Ovary (tissue), 9 donors: ENCODE measurements around the gene APBA1. TPM values are rescaled to one million over a fixed set of nuclear protein-coding genes. Genes with fewer than 3 reads are reported as not detected.

Experiments used
- DNase-seq, 5 donors: peaks; one replicate each; pipeline ENCODE4 v3.0.0-alpha.2; 2019 to 2020
- H3K27ac ChIP-seq, 2 donors: fragments of 200-600 bp; one replicate each; pipeline versions ENCODE4 v1.5.1 to v1.8.0; 2019 to 2022
- H3K27me3 ChIP-seq: fragments of 200-600 bp; one replicate; pipeline ENCODE4 v1.8.0; 2022
- H3K36me3 ChIP-seq: fragments of 200-600 bp; sonication (generic); one replicate; pipeline ENCODE4 v1.5.1; 2019
- H3K4me1 ChIP-seq: one replicate; pipeline ENCODE4 v1.8.1; 2013; ENCODE audit warnings: mild to moderate bottlenecking, moderate library complexity; ENCODE audit not compliant: insufficient read depth
- H3K4me3 ChIP-seq: fragments of 200-600 bp; sonication (generic); one replicate; pipeline ENCODE4 v1.5.1; 2017
- H3K9me3 ChIP-seq, 2 donors: fragments of 200-600 bp in 1 of 2; sonication (generic) in 1 of 2; one replicate each; pipeline versions ENCODE4 v1.5.1 to v1.8.1; 2013 to 2019; ENCODE audit warnings: mild to moderate bottlenecking in 1 of 2, moderate library complexity in 1 of 2
- CTCF ChIP-seq, 3 donors: fragments of 450-650 bp in 2 of 3; fragments of 200-600 bp in 1 of 3; IDR thresholded peaks; one replicate each; pipeline versions ENCODE4 v1.5.1 to v1.8.0; 2016 to 2022; ENCODE audit warnings: antibody characterized with exemption in 3 of 3, mild to moderate bottlenecking in 1 of 3
- EP300 ChIP-seq: sonication (generic); formaldehyde crosslinking; IDR thresholded peaks from one replicate; pipeline ENCODE4 v1.6.1; 2017; ENCODE audit warnings: antibody characterized with exemption
- POLR2A ChIP-seq: fragments of 450-650 bp; IDR thresholded peaks from one replicate; pipeline ENCODE4 v1.6.1; 2017; ENCODE audit warnings: antibody characterized with exemption, mild to moderate bottlenecking, moderate library complexity
- WGBS, 3 donors: extraction: QIAGEN DNeasy Blood & Tissue Kit in 1 of 3; methylation state at CpG; one replicate each; pipeline versions ENCODE4 v1.1.5 to v1.1.7; 2013 to 2017; 5-methylcytosine and 5-hydroxymethylcytosine counted together
- intact Hi-C, 4 donors: fragments of 100-400 bp; cut with DNase I; formaldehyde crosslinking; loops; one replicate each; pipeline versions ENCODE4 v1.11.0 to v1.15.1; 2022 to 2023
- polyA plus RNA-seq, 2 donors: library from polyadenylated mRNA; stranded (reverse); fragments of 200-250 nt in 1 of 2; fragments of 350-450 nt in 1 of 2; fragmentation: Illumina TruSeq in 1 of 2; extraction: RNeasy Lipid Tissue Mini Kit (QIAGEN cat#74804) in 1 of 2; gene quantifications; one replicate each; pipeline ENCODE4 v1.2.3, GENCODE V29; 2013 to 2014
- total RNA-seq, 7 donors: library from RNA; depleted of rRNA in 2 of 7; stranded (reverse); fragments of >200 nt in 2 of 7; fragmentation: NEBNext Ultra II Directional in 3 of 7; extraction: Animal tissue kit (Norgen Biotek cat#: 25700) in 3 of 7; gene quantifications; one replicate each; pipeline versions ENCODE4 v1.1.0 to v1.2.4, GENCODE V29; 2016 to 2023
- donor health status: DM: no; HTN: no; CAD: no; lungs with moderate emphysema.
- donor health status: DM: no; HTN: no; CAD: no.
- donor health status: Bipolar disorder and iron deficiency.
- donor health status: DM: yes; HTN: yes; CAD: no.
- donor health status: DM: no; HTN: no; CAD: no.
- donor health status: DM: yes; HTN: yes; CAD: no.

The APBA1 gene
- total and polyA plus RNA-seq, 9 donors: 2.8 to 17.6 (median 12.9) TPM

GRCh38 chr9:69483886-69484422 lies 188.2 kb downstream of the APBA1 start:
- WGBS, 3 donors: 59 to 84% (median 81%) methylated on average over 2 of the region's 2 CpGs
- no peaks in the 10 kb centered on the region for H3K4me1 ChIP-seq

GRCh38 chr9:69476797-69477196 lies 195.4 kb downstream of the APBA1 start:
- H3K27me3 ChIP-seq: no peaks in the 10 kb centered on the region
- intact Hi-C loops: no loop called here
- no peaks in the 10 kb centered on the region for H3K36me3 ChIP-seq
- H3K9me3 ChIP-seq: no peaks in the 10 kb centered on the region
- no peak overlapping the region for H3K27ac ChIP-seq
- TF ChIP-seq CTCF (IDR thresholded peaks at IDR 0.05) (no peak), EP300 (no peak), POLR2A (no peak)
- WGBS, 3 donors: 79 to 83% (median 80%) methylated on average over 7 of the region's 7 CpGs
- no peak overlapping the region for H3K4me3 ChIP-seq
- no peak for DNase-seq
- H3K4me1 ChIP-seq: no peaks in the 10 kb centered on the region

More at GRCh38 chr9:69483886-69484422, 188.2 kb downstream of the APBA1 start:
- Histone ChIP-seq H3K27ac (no peak overlapping the region), H3K27me3 (no peaks in the 10 kb centered on the region), H3K9me3 (no peaks in the 10 kb centered on the region), H3K4me3 (no peak overlapping the region), H3K36me3 (no peaks in the 10 kb centered on the region)
- no peak for DNase-seq
- intact Hi-C loops: no loop called here
- TF ChIP-seq EP300: no peak
- no peak for TF ChIP-seq POLR2A
- no peak for TF ChIP-seq CTCF (IDR thresholded peaks at IDR 0.05)

- no peaks in the 10 kb centered on the region for H3K4me1 ChIP-seq
- 54 to 69% (median 65%) methylated on average over 6 of the region's 6 CpGs for WGBS, 3 donors
- H3K4me3 ChIP-seq: no peak overlapping the region
- H3K36me3 ChIP-seq: no peaks in the 10 kb centered on the region
- H3K27ac ChIP-seq: no peak overlapping the region
- no peaks in the 10 kb centered on the region for H3K27me3 ChIP-seq
- TF ChIP-seq EP300 (no peak), POLR2A (no peak), CTCF (IDR thresholded peaks at IDR 0.05) (no peak)
- intact Hi-C loops: no loop called here
- no peaks in the 10 kb centered on the region for H3K9me3 ChIP-seq
- DNase-seq: no peak
Observed at GRCh38 chr9:69476016-69476415, 196.2 kb downstream of the APBA1 start.

- no peak for TF ChIP-seq EP300
- TF ChIP-seq POLR2A: no peak
- TF ChIP-seq CTCF (IDR thresholded peaks at IDR 0.05): no peak
- intact Hi-C loops: no loop called here
Observed at GRCh38 chr9:69474821-69475220, 197.3 kb downstream of the APBA1 start.

More at GRCh38 chr9:69474821-69475220, 197.3 kb downstream of the APBA1 start:
- WGBS, 3 donors: 80 to 86% (median 84%) methylated on average over 4 of the region's 4 CpGs
- Histone ChIP-seq H3K27me3 (no peaks in the 10 kb centered on the region), H3K9me3 (no peaks in the 10 kb centered on the region), H3K4me1 (no peaks in the 10 kb centered on the region), H3K27ac (no peak overlapping the region), H3K36me3 (no peaks in the 10 kb centered on the region), H3K4me3 (no peak overlapping the region)
- no peak for DNase-seq
